Hepatocyte (in vitro differentiated cells): ENCODE data around the gene PCDHA8. TPM values are rescaled to one million over a fixed set of nuclear protein-coding genes. Genes with fewer than 3 reads are reported as not detected.
A peak's percentile ranks its signal among the peaks of the same experiment; 100 is the strongest.
"Not testable (repeated sequence)": the region's sequence is repeated elsewhere in the genome, so short reads cannot be mapped to it uniquely, and the experiment has no call there.

Experiments
- DNase-seq: peaks from one replicate; pipeline ENCODE4 v3.0.0-alpha.2; 2016; ENCODE audit warnings: low spot score
- H2AFZ ChIP-seq: fragments of 200-600 bp; sonication (generic); 2 replicates; pipeline ENCODE4 v1.6.0; 2016; ENCODE audit warnings: antibody characterized with exemption, mild to moderate bottlenecking
- H3K27ac ChIP-seq: fragments of 200-600 bp; sonication (generic); 2 replicates; pipeline ENCODE4 v1.5.1; 2016; ENCODE audit warnings: mild to moderate bottlenecking
- H3K27me3 ChIP-seq: fragments of 200-600 bp; sonication (generic); 2 replicates; pipeline ENCODE4 v1.6.1; 2016
- H3K36me3 ChIP-seq: fragments of 200-600 bp; sonication (generic); replicated peaks from 2 replicates; pipeline ENCODE4 v1.5.1; 2016; ENCODE audit warnings: low read depth; ENCODE audit not compliant: insufficient read depth
- H3K4me1 ChIP-seq: fragments of 200-600 bp; sonication (generic); 2 replicates; pipeline ENCODE4 v1.5.1; 2016; ENCODE audit warnings: mild to moderate bottlenecking, moderate library complexity; ENCODE audit not compliant: insufficient read depth
- H3K4me2 ChIP-seq: fragments of 200-600 bp; sonication (generic); 2 replicates; pipeline ENCODE4 v1.6.0; 2016
- H3K4me3 ChIP-seq: fragments of 200-600 bp; sonication (generic); 2 replicates; pipeline ENCODE4 v1.5.1; 2016; ENCODE audit warnings: mild to moderate bottlenecking
- H3K79me2 ChIP-seq: fragments of 200-600 bp; sonication (generic); 2 replicates; pipeline ENCODE4 v1.6.0; 2017; ENCODE audit warnings: mild to moderate bottlenecking
- H3K9me2 ChIP-seq: fragments of 200-600 bp; sonication (generic); replicated peaks from 2 replicates; pipeline ENCODE4 v1.6.0; 2017; ENCODE audit warnings: mild to moderate bottlenecking; ENCODE audit not compliant: insufficient read depth
- H3K9me3 ChIP-seq: fragments of 200-600 bp; sonication (generic); 2 replicates; pipeline ENCODE4 v1.5.1; 2016; ENCODE audit warnings: low read depth, mild to moderate bottlenecking
- H4K20me1 ChIP-seq: fragments of 200-600 bp; sonication (generic); 2 replicates; pipeline ENCODE4 v1.6.0; 2016; ENCODE audit warnings: mild to moderate bottlenecking; ENCODE audit not compliant: insufficient read depth, poor library complexity, severe bottlenecking
- CTCF ChIP-seq: fragments of 200-600 bp; sonication (generic); IDR thresholded peaks from 2 replicates; pipeline ENCODE4 v1.5.1; 2016; ENCODE audit warnings: antibody characterized with exemption, mild to moderate bottlenecking; ENCODE audit not compliant: poor library complexity
- EZH2 ChIP-seq: fragments of 200-600 bp; sonication (generic); IDR thresholded peaks from 2 replicates; pipeline ENCODE4 v1.6.1; 2016; ENCODE audit warnings: antibody characterized with exemption, mild to moderate bottlenecking, borderline replicate concordance
- EZH2phosphoT487 ChIP-seq: fragments of 200-600 bp; sonication (generic); IDR thresholded peaks from one replicate; pipeline ENCODE4 v1.6.1; 2018; ENCODE audit warnings: antibody characterized with exemption, mild to moderate bottlenecking, low read depth, moderate library complexity; ENCODE audit not compliant: unreplicated experiment, severe bottlenecking
- WGBS: methylation state at CpG from one replicate; pipeline ENCODE4 v1.1.6; 2016; ENCODE audit warnings: low lambda C conversion rate; ENCODE audit errors: missing lambda C conversion rate; 5-methylcytosine and 5-hydroxymethylcytosine counted together
- polyA plus RNA-seq: library from polyadenylated mRNA; unstranded; fragments of >200 nt; fragmentation: Nextera tagmentation; extraction: Ambion mirVana; gene quantifications from 2 replicates; pipeline ENCODE4 v1.2.1, GENCODE V29; 2016
- total RNA-seq: library from RNA; depleted of rRNA; stranded (reverse); fragments of >200 nt; gene quantifications from 2 replicates; pipeline ENCODE4 v1.2.3, GENCODE V29; 2014

PCDHA8 gene
- total and polyA plus RNA-seq, 2 experiments from 2014 or later = 0.13 to 1.9 TPM

- Histone ChIP-seq H3K4me1 (no peaks in the 10 kb centered on the region), H3K9me2 (no peaks in the 10 kb centered on the region), H3K27me3 (no peaks in the 10 kb centered on the region), H3K79me2 (peaks cover under 1% of the 10 kb centered on the region), H2AFZ (no peak overlapping the region), H3K4me3 (no peak overlapping the region), H3K36me3 (peaks cover 5% of the 10 kb centered on the region), H4K20me1 (no peaks in the 10 kb centered on the region), H3K27ac (no peak overlapping the region), H3K9me3 (peaks cover 18% of the 10 kb centered on the region), H3K4me2 (no peak overlapping the region)
- WGBS = 99% methylated on average over 35 of the region's 53 CpGs
- no peak for DNase-seq
- no peak for TF ChIP-seq EZH2
- no peak for TF ChIP-seq CTCF
- no peak for TF ChIP-seq EZH2phosphoT487
These were observed 38.2 kb upstream of the PCDHA8 start for GRCh38 chr5:140802781-140803271.

- H2AFZ ChIP-seq = peak within 1 kb of the TSS; percentile 92
- peak within 1 kb of the TSS; percentile 80 for H3K4me2 ChIP-seq
- H3K79me2 ChIP-seq = peaks cover 19% of the 10 kb centered on the region
- H3K4me3 ChIP-seq = peak within 1 kb of the TSS; percentile 83
- no peaks in the 10 kb centered on the region for H3K36me3 ChIP-seq
- no peaks in the 10 kb centered on the region for H3K27me3 ChIP-seq
- no peaks in the 10 kb centered on the region for H3K4me1 ChIP-seq
- no peaks in the 10 kb centered on the region for H4K20me1 ChIP-seq
- WGBS = 2% methylated on average over 46 of the region's 47 CpGs
- TF ChIP-seq CTCF (peak; percentile 85), EZH2 (no peak), EZH2phosphoT487 (no peak)
- no peaks in the 10 kb centered on the region for H3K9me3 ChIP-seq
- H3K27ac ChIP-seq = peak within 1 kb of the TSS; percentile 89
- peak; percentile 88 for DNase-seq
- no peaks in the 10 kb centered on the region for H3K9me2 ChIP-seq
These were observed 33.9 kb upstream of the PCDHA8 start, which contains the start of gene PCDHA4 for GRCh38 chr5:140806834-140807775. TSS of gene PCDHA4 (plus strand) at chr5:140807068.

- not testable (repeated sequence) for H4K20me1 ChIP-seq, H3K27me3 ChIP-seq, H3K36me3 ChIP-seq, H3K27ac ChIP-seq, DNase-seq, H3K4me1 ChIP-seq, H3K9me3 ChIP-seq, H2AFZ ChIP-seq, H3K4me3 ChIP-seq, H3K9me2 ChIP-seq
- Histone ChIP-seq H3K4me2 (peak overlapping the region; percentile 80), H3K79me2 (peaks cover 23% of the 10 kb centered on the region)
- WGBS = 99% methylated on average over 57 of the region's 62 CpGs
These were observed 32.6 kb upstream of the PCDHA8 start for GRCh38 chr5:140808241-140808888.

- H3K4me2 ChIP-seq = no peak overlapping the region
- H3K9me3 ChIP-seq = no peaks in the 10 kb centered on the region
- H4K20me1 ChIP-seq = no peaks in the 10 kb centered on the region
- no peaks in the 10 kb centered on the region for H3K9me2 ChIP-seq
- DNase-seq = no peak
- H2AFZ ChIP-seq = no peak overlapping the region
- no peaks in the 10 kb centered on the region for H3K4me1 ChIP-seq
- no peaks in the 10 kb centered on the region for H3K36me3 ChIP-seq
- TF ChIP-seq CTCF (no peak), EZH2 (no peak), EZH2phosphoT487 (no peak)
- H3K27me3 ChIP-seq = no peaks in the 10 kb centered on the region
- no peak overlapping the region for H3K4me3 ChIP-seq
- WGBS = 97% methylated on average over 41 of the region's 43 CpGs
- H3K79me2 ChIP-seq = peaks cover 28% of the 10 kb centered on the region
- H3K27ac ChIP-seq = no peak overlapping the region
These were observed 32.1 kb upstream of the PCDHA8 start for GRCh38 chr5:140808889-140809291.
